Body of pancreas (tissue), 4 donors: ENCODE data around the gene GALNTL6. TPM values are rescaled to one million over a fixed set of nuclear protein-coding genes. Genes with fewer than 3 reads are reported as not detected.

ENCODE experiments used
- ATAC-seq: fragments of 150-250 bp; one replicate; pipeline ENCODE4 v1.9.1; 2016
- DNase-seq, 4 donors: peaks; one replicate each; pipeline ENCODE4 v3.0.0-alpha.2; 2019
- H3K27ac ChIP-seq, 4 donors: fragments of 200-600 bp; sonication (generic); 1 replicate in 3 of 4; 2 replicates in 1 of 4; pipeline versions ENCODE4 v1.5.1 to v1.6.1; 2016 to 2019; ENCODE audit warnings: mild to moderate bottlenecking in 1 of 4, mixed read lengths in 1 of 4, moderate library complexity in 1 of 4
- H3K27me3 ChIP-seq, 2 donors: fragments of 200-600 bp; sonication (generic); one replicate each; pipeline ENCODE4 v1.6.0; 2016; ENCODE audit warnings: mild to moderate bottlenecking in 1 of 2
- H3K36me3 ChIP-seq, 2 donors: fragments of 200-600 bp; sonication (generic); replicated peaks in 1 of 2; 2 replicates each; pipeline ENCODE4 v1.5.1; 2016; ENCODE audit warnings: low read depth in 2 of 2; ENCODE audit not compliant: insufficient read depth in 1 of 2
- H3K4me1 ChIP-seq: fragments of 200-600 bp; sonication (generic); one replicate; pipeline ENCODE4 v1.6.0; 2016
- H3K4me3 ChIP-seq, 2 donors: fragments of 200-600 bp; sonication (generic); 1 replicate in 1 of 2; 2 replicates in 1 of 2; pipeline ENCODE4 v1.5.1; 2016 to 2019
- H3K9me3 ChIP-seq, 3 donors: fragments of 200-600 bp; sonication (generic); 1 replicate in 2 of 3; 2 replicates in 1 of 3; pipeline ENCODE4 v1.5.1; 2016
- CTCF ChIP-seq, 7 experiments: fragments of 450-650 bp in 4 of 7; fragments of 200-600 bp in 3 of 7; sonication (generic) in 3 of 7; IDR thresholded peaks; one replicate each; pipeline ENCODE4 v1.5.1; 2016 to 2019; ENCODE audit warnings: antibody characterized with exemption in 7 of 7
- POLR2A ChIP-seq, 3 donors: fragments of 450-650 bp; IDR thresholded peaks; one replicate each; pipeline ENCODE4 v1.6.1; 2016; ENCODE audit warnings: antibody characterized with exemption in 3 of 3, mild to moderate bottlenecking in 2 of 3
- WGBS, 2 donors: methylation state at CpG; one replicate each; pipeline ENCODE4 v1.1.5; 2017; 5-methylcytosine and 5-hydroxymethylcytosine counted together
- intact Hi-C: fragments of 100-400 bp; cut with DNase I; formaldehyde crosslinking; loops from one replicate; pipeline ENCODE4 v1.15.1; 2023
- total RNA-seq, 2 donors: library from RNA; depleted of rRNA; stranded (reverse); fragments of >200 nt; gene quantifications; one replicate each; pipeline ENCODE4 v1.1.0, GENCODE V29; 2016

GALNTL6 gene
- total RNA-seq, 2 donors from 2014 or later = 0.26 TPM; not detected in 1

- TF ChIP-seq CTCF (IDR thresholded peaks at IDR 0.05) = no peak
- no peak for TF ChIP-seq POLR2A (IDR thresholded peaks at IDR 0.05)
- Histone ChIP-seq H3K27me3 (no peaks in the 10 kb centered on the region), H3K36me3 (no peaks in the 10 kb centered on the region), H3K27ac (no peak overlapping the region), H3K4me3 (no peak overlapping the region), H3K9me3 (no peaks in the 10 kb centered on the region), H3K4me1 (no peaks in the 10 kb centered on the region)
- ATAC-seq = no peak
- DNase-seq = no peak
- intact Hi-C loops = no loop called here
Observed at GRCh38 chr4:171947400-171947799, 134.2 kb downstream of the GALNTL6 start.

DNA sequence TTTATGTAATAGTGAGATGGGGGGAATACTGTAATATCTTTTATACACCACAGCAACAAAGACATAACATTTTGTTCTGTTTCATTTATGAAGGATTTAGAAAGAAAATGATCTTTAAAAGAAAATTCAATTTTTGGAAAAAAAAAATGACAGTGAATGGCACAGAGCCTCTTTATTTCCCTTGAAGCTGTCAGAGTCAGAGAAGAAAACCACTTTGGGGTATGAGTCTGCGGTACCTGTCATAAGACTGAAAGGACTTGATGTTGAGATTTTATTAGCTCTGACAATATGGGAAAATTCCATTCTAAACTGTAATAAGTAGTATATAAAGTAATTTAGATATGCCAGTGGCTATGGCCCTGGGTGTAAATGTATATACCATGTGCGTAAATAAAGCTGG, 134.8 kb downstream of the GALNTL6 start:
- H3K9me3 ChIP-seq = no peaks in the 10 kb centered on the region
- DNase-seq (no peak), ATAC-seq (no peak)
- no peak overlapping the region for H3K4me3 ChIP-seq
- intact Hi-C loops = no loop called here
- no peaks in the 10 kb centered on the region for H3K27me3 ChIP-seq
- no peak overlapping the region for H3K27ac ChIP-seq
- no peaks in the 10 kb centered on the region for H3K4me1 ChIP-seq
- WGBS, 2 donors = 72 to 79% methylated on average over 2 of the region's 2 CpGs
- no peak for TF ChIP-seq POLR2A (IDR thresholded peaks at IDR 0.05)
- no peak for TF ChIP-seq CTCF (IDR thresholded peaks at IDR 0.05)
- no peaks in the 10 kb centered on the region for H3K36me3 ChIP-seq

- 45 to 46% methylated on average over 1 of the region's 1 CpG for WGBS, 2 donors
- no peak for TF ChIP-seq CTCF (IDR thresholded peaks at IDR 0.05)
- no peak for TF ChIP-seq POLR2A (IDR thresholded peaks at IDR 0.05)
- Histone ChIP-seq H3K4me1 (no peaks in the 10 kb centered on the region), H3K27ac (no peak overlapping the region), H3K36me3 (no peaks in the 10 kb centered on the region), H3K4me3 (no peak overlapping the region), H3K27me3 (no peaks in the 10 kb centered on the region), H3K9me3 (no peaks in the 10 kb centered on the region)
- no peak for ATAC-seq
- intact Hi-C loops = no loop called here
- DNase-seq = no peak
Observed at GRCh38 chr4:171954650-171955049, 141.4 kb downstream of the GALNTL6 start.

GRCh38 chr4:171956678-171957077, 143.5 kb downstream of the GALNTL6 start:
- Histone ChIP-seq H3K27ac (no peak overlapping the region), H3K4me1 (no peaks in the 10 kb centered on the region), H3K9me3 (no peaks in the 10 kb centered on the region), H3K4me3 (no peak overlapping the region), H3K36me3 (no peaks in the 10 kb centered on the region), H3K27me3 (no peaks in the 10 kb centered on the region)
- 70 to 82% methylated on average over 4 of the region's 4 CpGs for WGBS, 2 donors
- ATAC-seq (no peak), DNase-seq (no peak)
- intact Hi-C loops = no loop called here
- TF ChIP-seq POLR2A (IDR thresholded peaks at IDR 0.05) (no peak), CTCF (IDR thresholded peaks at IDR 0.05) (no peak)

DNA sequence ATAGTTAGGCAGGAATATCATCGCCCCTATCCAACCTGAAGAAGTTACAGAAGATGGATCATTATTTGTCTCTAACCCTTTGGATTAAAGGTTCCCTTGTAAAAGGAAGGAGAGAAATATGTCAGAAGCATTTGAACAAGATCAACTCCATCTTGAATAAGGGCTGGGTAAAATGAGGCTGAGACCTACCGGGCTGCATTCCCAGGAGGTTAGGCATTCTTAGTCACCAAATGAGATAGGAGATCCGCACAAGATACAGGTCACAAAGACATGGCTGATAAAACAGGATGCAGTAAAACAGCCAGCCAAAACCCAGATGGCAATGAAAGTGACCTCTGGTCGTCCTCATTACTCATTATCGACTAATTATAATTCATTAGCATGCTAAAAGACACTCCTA, 148.9 kb downstream of the GALNTL6 start:
- no peaks in the 10 kb centered on the region for H3K9me3 ChIP-seq
- H3K27me3 ChIP-seq = no peaks in the 10 kb centered on the region
- no peaks in the 10 kb centered on the region for H3K4me1 ChIP-seq
- DNase-seq (no peak), ATAC-seq (no peak)
- intact Hi-C loops = no loop called here
- WGBS, 2 donors = 55 to 56% methylated on average over 5 of the region's 5 CpGs
- no peaks in the 10 kb centered on the region for H3K36me3 ChIP-seq
- H3K27ac ChIP-seq = no peak overlapping the region
- TF ChIP-seq CTCF (IDR thresholded peaks at IDR 0.05) (no peak), POLR2A (IDR thresholded peaks at IDR 0.05) (no peak)
- no peak overlapping the region for H3K4me3 ChIP-seq
